GM12878 (cell line): ENCODE results near the gene CCDC9. TPM values are rescaled to one million over a fixed set of nuclear protein-coding genes. Genes with fewer than 3 reads are reported as not detected.

ENCODE experiments used
- CBX3 ChIP-seq: fragments of 200-600 bp; sonication (generic); IDR thresholded peaks from 2 replicates; pipeline ENCODE4 v1.6.1; 2016; ENCODE audit warnings: low read depth, borderline replicate concordance
- CHD4 ChIP-seq: fragments of 200-600 bp; sonication (generic); IDR thresholded peaks from 2 replicates; pipeline ENCODE4 v1.6.1; 2016; ENCODE audit warnings: mild to moderate bottlenecking
- CREB1 ChIP-seq: IDR thresholded peaks from 2 replicates; pipeline ENCODE4 v1.6.1; 2012; ENCODE audit warnings: low read depth, mild to moderate bottlenecking, inconsistent platforms
- EP300 ChIP-seq, 2 experiments: fragments of 150-350 bp in 1 of 2; IDR thresholded peaks; 2 replicates each; pipeline ENCODE4 v1.6.1; 2011 to 2012; ENCODE audit warnings: low read depth in 2 of 2, low read length in 2 of 2, borderline replicate concordance in 1 of 2, improper control_type of control experiment in 1 of 2, inconsistent platforms in 1 of 2; ENCODE audit not compliant: control insufficient read depth in 1 of 2
- ESRRA ChIP-seq: IDR thresholded peaks from 2 replicates; pipeline ENCODE4 v1.6.1; 2012; ENCODE audit warnings: mild to moderate bottlenecking, low read length, improper control_type of control experiment
- ETV6 ChIP-seq, 2 experiments: fragments of 450-650 bp in 1 of 2; IDR thresholded peaks in 1 of 2; conservative IDR thresholded peaks in 1 of 2; 2 replicates each; pipeline ENCODE4 v1.6.1; 2014; ENCODE audit warnings: antibody characterized with exemption in 1 of 2, borderline replicate concordance in 1 of 2, low read depth in 1 of 2, mild to moderate bottlenecking in 1 of 2, moderate library complexity in 1 of 2
- KDM1A ChIP-seq: fragments of 200-600 bp; sonication (generic); IDR thresholded peaks from 2 replicates; pipeline ENCODE4 v1.6.1; 2016; ENCODE audit warnings: borderline replicate concordance
- MTA3 ChIP-seq: IDR thresholded peaks from 2 replicates; pipeline ENCODE4 v1.6.1; 2012; ENCODE audit warnings: low read length, inconsistent platforms, borderline replicate concordance
- RFX5 ChIP-seq: IDR thresholded peaks from 2 replicates; pipeline ENCODE4 v1.6.1; 2011; ENCODE audit warnings: low read depth, low read length, improper control_type of control experiment
- SIN3A ChIP-seq: IDR thresholded peaks from 2 replicates; pipeline ENCODE4 v1.6.1; 2012; ENCODE audit warnings: low read depth, low read length, improper control_type of control experiment
- SMAD5 ChIP-seq: IDR thresholded peaks from 2 replicates; pipeline ENCODE4 v1.6.1; 2016; ENCODE audit warnings: antibody characterized with exemption, low read depth
- SMC3 ChIP-seq: IDR thresholded peaks from 2 replicates; pipeline ENCODE4 v1.6.1; 2011; ENCODE audit warnings: low read length, improper control_type of control experiment, borderline replicate concordance
- STAT3 ChIP-seq: IDR thresholded peaks from 2 replicates; pipeline ENCODE4 v1.6.1; 2011; ENCODE audit warnings: low read depth, low read length, improper control_type of control experiment
- TARDBP ChIP-seq: IDR thresholded peaks from 2 replicates; pipeline ENCODE4 v1.6.1; 2016; ENCODE audit warnings: borderline replicate concordance
- TBL1XR1 ChIP-seq: IDR thresholded peaks from 2 replicates; pipeline ENCODE4 v1.6.1; 2012; ENCODE audit warnings: low read depth, low read length, improper control_type of control experiment
- ZNF207 ChIP-seq: fragments of 450-650 bp; IDR thresholded peaks from 2 replicates; pipeline ENCODE4 v1.6.1; 2014; ENCODE audit warnings: antibody characterized with exemption, mild to moderate bottlenecking, borderline replicate concordance
- ZNF217 ChIP-seq: fragments of 450-650 bp; IDR thresholded peaks from 2 replicates; pipeline ENCODE4 v1.6.1; 2017; ENCODE audit warnings: antibody characterized with exemption, mild to moderate bottlenecking
- ZNF274 ChIP-seq: IDR thresholded peaks from one replicate; pipeline ENCODE4 v1.8.0; 2011; ENCODE audit not compliant: insufficient read length, insufficient read depth
- ZNF384 ChIP-seq: IDR thresholded peaks from 2 replicates; pipeline ENCODE4 v1.6.1; 2012; ENCODE audit warnings: low read depth, mild to moderate bottlenecking, low read length, improper control_type of control experiment, borderline replicate concordance
- polyA plus RNA-seq, 11 experiments: library from polyadenylated mRNA; depleted of rRNA in 4 of 11; unstranded in 6 of 11; stranded (reverse) in 5 of 11; fragments of >200 nt; fragmentation: Nextera tagmentation in 4 of 11; fragmentation: Illumina TruSeq in 1 of 11; extraction: Ambion mirVana in 4 of 11; extraction: Trizol in 1 of 11; gene quantifications; 1 replicate in 1 of 11; 2 replicates in 10 of 11; pipeline versions ENCODE4 v1.2.1 to v1.2.3, GENCODE V29; 2011 to 2016; ENCODE audit warnings: inconsistent platforms in 2 of 11, missing spikeins in 2 of 11, low read depth in 1 of 11
- total RNA-seq, 4 experiments: library from RNA; depleted of rRNA in 3 of 4; stranded (reverse); fragments of >200 nt in 3 of 4; fragmentation: Illumina TruSeq in 1 of 4; extraction: Trizol in 1 of 4; gene quantifications; 2 replicates each; pipeline versions ENCODE4 v1.2.1 to v1.2.3, GENCODE V29; 2013 to 2021
- TF ChIP-seq, protein P1 (sequence below): fragments of 450-650 bp; IDR thresholded peaks from 2 replicates; pipeline ENCODE4 v1.6.1; 2017; ENCODE audit warnings: mild to moderate bottlenecking
- TF ChIP-seq, protein P2 (sequence below): IDR thresholded peaks from 2 replicates; pipeline ENCODE4 v1.6.1; 2012; ENCODE audit warnings: low read length, inconsistent platforms
- TF ChIP-seq, protein P3 (sequence below): IDR thresholded peaks from 2 replicates; pipeline ENCODE4 v1.6.1; 2011; ENCODE audit warnings: borderline replicate concordance, low read depth, mild to moderate bottlenecking, moderate library complexity, low read length; ENCODE audit not compliant: insufficient read depth, poor library complexity, severe bottlenecking
- TF ChIP-seq, protein P4 (sequence below): fragments of 450-650 bp; formaldehyde crosslinking; IDR thresholded peaks from 2 replicates; pipeline ENCODE4 v1.4.0; 2022; ENCODE audit warnings: mild to moderate bottlenecking, moderate library complexity

CCDC9 gene
- total and polyA plus RNA-seq, 10 of the 15 experiments (the other 5 are each of a cell fraction or from before 2014, with no cell fraction given): 0.18 to 17.5 (median 7.1) TPM; not detected in 1

DNA sequence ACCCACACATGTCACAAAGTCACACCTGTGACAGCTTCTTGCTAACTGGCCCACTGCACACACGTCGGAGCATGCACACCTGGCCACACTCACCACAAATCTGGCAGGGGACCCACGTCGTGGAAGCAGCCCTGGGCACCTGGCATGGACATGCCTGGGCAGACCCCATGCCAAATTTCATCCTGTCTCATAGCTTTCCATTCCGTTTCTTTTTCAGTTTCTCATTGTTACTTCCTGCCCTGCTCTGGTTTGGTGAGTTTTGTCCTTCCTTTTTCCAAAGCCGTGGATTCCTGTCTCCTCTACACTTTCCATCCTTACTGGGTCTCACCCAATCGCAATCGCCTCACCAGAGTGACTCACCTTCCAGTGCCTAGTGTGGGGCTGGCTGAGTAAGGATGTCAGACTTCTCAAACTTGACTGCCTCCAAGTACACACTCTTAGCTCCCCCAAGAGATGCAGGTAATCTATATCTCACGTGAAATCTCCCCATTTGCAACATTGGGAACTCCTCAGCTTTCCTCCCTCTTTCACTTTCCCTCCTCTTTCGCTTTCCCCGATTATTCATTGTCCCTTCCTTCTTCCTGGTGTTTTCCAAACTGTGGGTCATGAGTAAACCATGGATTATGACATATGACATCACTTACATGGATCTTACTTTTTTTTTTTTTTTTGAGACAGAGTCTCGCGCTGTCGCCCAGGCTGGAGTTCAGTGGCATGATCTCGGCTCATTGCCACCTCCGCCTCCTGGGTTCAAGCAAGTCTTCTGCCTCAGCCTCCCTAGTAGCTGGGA is 23.7 kb upstream of the CCDC9 start (continued):
- no peak for TF ChIP-seq TARDBP
- no peak for TF ChIP-seq ZNF384
- TF ChIP-seq SMC3: no peak
- TF ChIP-seq, protein P1, sequence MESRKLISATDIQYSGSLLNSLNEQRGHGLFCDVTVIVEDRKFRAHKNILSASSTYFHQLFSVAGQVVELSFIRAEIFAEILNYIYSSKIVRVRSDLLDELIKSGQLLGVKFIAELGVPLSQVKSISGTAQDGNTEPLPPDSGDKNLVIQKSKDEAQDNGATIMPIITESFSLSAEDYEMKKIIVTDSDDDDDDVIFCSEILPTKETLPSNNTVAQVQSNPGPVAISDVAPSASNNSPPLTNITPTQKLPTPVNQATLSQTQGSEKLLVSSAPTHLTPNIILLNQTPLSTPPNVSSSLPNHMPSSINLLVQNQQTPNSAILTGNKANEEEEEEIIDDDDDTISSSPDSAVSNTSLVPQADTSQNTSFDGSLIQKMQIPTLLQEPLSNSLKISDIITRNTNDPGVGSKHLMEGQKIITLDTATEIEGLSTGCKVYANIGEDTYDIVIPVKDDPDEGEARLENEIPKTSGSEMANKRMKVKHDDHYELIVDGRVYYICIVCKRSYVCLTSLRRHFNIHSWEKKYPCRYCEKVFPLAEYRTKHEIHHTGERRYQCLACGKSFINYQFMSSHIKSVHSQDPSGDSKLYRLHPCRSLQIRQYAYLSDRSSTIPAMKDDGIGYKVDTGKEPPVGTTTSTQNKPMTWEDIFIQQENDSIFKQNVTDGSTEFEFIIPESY: no peak
- TF ChIP-seq ETV6 (conservative IDR thresholded peaks at IDR 0.05 in 1 of 2, IDR thresholded peaks at IDR 0.05 in 1 of 2; ENCODE audit: borderline replicate concordance in 1 of 2, low read depth in 1 of 2): no peak
- no peak for TF ChIP-seq ZNF207
- TF ChIP-seq TBL1XR1: no peak
- TF ChIP-seq, protein P2, sequence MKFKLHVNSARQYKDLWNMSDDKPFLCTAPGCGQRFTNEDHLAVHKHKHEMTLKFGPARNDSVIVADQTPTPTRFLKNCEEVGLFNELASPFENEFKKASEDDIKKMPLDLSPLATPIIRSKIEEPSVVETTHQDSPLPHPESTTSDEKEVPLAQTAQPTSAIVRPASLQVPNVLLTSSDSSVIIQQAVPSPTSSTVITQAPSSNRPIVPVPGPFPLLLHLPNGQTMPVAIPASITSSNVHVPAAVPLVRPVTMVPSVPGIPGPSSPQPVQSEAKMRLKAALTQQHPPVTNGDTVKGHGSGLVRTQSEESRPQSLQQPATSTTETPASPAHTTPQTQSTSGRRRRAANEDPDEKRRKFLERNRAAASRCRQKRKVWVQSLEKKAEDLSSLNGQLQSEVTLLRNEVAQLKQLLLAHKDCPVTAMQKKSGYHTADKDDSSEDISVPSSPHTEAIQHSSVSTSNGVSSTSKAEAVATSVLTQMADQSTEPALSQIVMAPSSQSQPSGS: no peak
- TF ChIP-seq RFX5: no peak
- no peak for TF ChIP-seq CBX3
- TF ChIP-seq CREB1: no peak
- TF ChIP-seq EP300 (IDR thresholded peaks at IDR 0.05; ENCODE audit: borderline replicate concordance in 1 of 2, control insufficient read depth in 1 of 2, low read depth in 2 of 2, low read length in 2 of 2): no peak
- no peak for TF ChIP-seq ZNF274
- no peak for TF ChIP-seq ZNF217
- TF ChIP-seq SIN3A: no peak
- TF ChIP-seq STAT3: no peak
- no peak for TF ChIP-seq SMAD5
- TF ChIP-seq MTA3: 0 out of 2 replicates have a peak, but pooled peaks have one; percentile 76
- TF ChIP-seq ESRRA: no peak
- TF ChIP-seq, protein P3, sequence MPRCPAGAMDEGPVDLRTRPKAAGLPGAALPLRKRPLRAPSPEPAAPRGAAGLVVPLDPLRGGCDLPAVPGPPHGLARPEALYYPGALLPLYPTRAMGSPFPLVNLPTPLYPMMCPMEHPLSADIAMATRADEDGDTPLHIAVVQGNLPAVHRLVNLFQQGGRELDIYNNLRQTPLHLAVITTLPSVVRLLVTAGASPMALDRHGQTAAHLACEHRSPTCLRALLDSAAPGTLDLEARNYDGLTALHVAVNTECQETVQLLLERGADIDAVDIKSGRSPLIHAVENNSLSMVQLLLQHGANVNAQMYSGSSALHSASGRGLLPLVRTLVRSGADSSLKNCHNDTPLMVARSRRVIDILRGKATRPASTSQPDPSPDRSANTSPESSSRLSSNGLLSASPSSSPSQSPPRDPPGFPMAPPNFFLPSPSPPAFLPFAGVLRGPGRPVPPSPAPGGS: peak; percentile 63
- TF ChIP-seq, protein P4, sequence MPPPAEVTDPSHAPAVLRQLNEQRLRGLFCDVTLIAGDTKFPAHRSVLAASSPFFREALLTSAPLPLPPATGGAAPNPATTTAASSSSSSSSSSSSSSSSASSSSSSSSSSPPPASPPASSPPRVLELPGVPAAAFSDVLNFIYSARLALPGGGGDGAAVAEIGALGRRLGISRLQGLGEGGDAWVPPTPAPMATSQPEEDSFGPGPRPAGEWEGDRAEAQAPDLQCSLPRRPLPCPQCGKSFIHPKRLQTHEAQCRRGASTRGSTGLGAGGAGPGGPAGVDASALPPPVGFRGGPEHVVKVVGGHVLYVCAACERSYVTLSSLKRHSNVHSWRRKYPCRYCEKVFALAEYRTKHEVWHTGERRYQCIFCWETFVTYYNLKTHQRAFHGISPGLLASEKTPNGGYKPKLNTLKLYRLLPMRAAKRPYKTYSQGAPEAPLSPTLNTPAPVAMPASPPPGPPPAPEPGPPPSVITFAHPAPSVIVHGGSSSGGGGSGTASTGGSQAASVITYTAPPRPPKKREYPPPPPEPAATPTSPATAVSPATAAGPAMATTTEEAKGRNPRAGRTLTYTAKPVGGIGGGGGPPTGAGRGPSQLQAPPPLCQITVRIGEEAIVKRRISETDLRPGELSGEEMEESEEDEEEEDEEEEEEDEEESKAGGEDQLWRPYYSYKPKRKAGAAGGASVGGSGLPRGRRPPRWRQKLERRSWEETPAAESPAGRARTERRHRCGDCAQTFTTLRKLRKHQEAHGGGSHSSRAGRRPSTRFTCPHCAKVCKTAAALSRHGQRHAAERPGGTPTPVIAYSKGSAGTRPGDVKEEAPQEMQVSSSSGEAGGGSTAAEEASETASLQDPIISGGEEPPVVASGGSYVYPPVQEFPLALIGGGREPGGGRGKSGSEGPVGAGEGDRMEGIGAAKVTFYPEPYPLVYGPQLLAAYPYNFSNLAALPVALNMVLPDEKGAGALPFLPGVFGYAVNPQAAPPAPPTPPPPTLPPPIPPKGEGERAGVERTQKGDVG (CRISPR knock-in tag): no peak
- TF ChIP-seq KDM1A: no peak
- no peak for TF ChIP-seq CHD4
